Trophoblast cell (in vitro differentiated cells and primary cell): ENCODE measurements around the gene PLEKHA4.
"Not testable (repeated sequence)": the region's sequence is repeated elsewhere in the genome, so short reads cannot be mapped to it uniquely, and the experiment has no call there.

ENCODE experiments used
- DNase-seq, 2 donors: peaks; one replicate each; pipeline ENCODE4 v3.0.0-alpha.2; 2016
- H2AFZ ChIP-seq: 2 replicates; pipeline ENCODE4 v1.6.1; 2013; ENCODE audit warnings: low read length, moderate library complexity, mild to moderate bottlenecking; ENCODE audit not compliant: insufficient read depth, poor library complexity
- H2AK5ac ChIP-seq: 2 replicates; pipeline ENCODE4 v1.6.1; 2013; ENCODE audit warnings: mild to moderate bottlenecking, low read length
- H2BK120ac ChIP-seq: 2 replicates; pipeline ENCODE4 v1.6.1; 2013; ENCODE audit warnings: low read length, mild to moderate bottlenecking, moderate library complexity; ENCODE audit not compliant: insufficient read depth, poor library complexity
- H2BK12ac ChIP-seq: 2 replicates; pipeline ENCODE4 v1.6.1; 2013; ENCODE audit warnings: mild to moderate bottlenecking, low read length, moderate library complexity
- H2BK5ac ChIP-seq: 2 replicates; pipeline ENCODE4 v1.6.1; 2013; ENCODE audit warnings: low read length, low read depth, moderate library complexity, mild to moderate bottlenecking; ENCODE audit not compliant: poor library complexity
- H3K14ac ChIP-seq: 2 replicates; pipeline ENCODE4 v1.6.1; 2013; ENCODE audit warnings: mild to moderate bottlenecking, low read length
- H3K18ac ChIP-seq: 2 replicates; pipeline ENCODE4 v1.6.1; 2013; ENCODE audit warnings: mild to moderate bottlenecking, low read length
- H3K23ac ChIP-seq: 2 replicates; pipeline ENCODE4 v1.6.1; 2013; ENCODE audit warnings: low read length
- H3K27ac ChIP-seq: 2 replicates; pipeline ENCODE4 v1.5.1; 2013; ENCODE audit warnings: low read depth, mild to moderate bottlenecking, inconsistent platforms, low read length, moderate library complexity
- H3K27me3 ChIP-seq: 2 replicates; pipeline ENCODE4 v1.6.1; 2013; ENCODE audit warnings: inconsistent platforms, mild to moderate bottlenecking, low read length, moderate library complexity; ENCODE audit not compliant: insufficient read depth
- H3K36me3 ChIP-seq, 2 experiments: 1 replicate in 1 of 2; 2 replicates in 1 of 2; pipeline ENCODE4 v1.6.1; 2013; ENCODE audit warnings: low read length in 2 of 2, mild to moderate bottlenecking in 2 of 2, moderate library complexity in 1 of 2; ENCODE audit not compliant: insufficient read depth in 2 of 2, control insufficient read depth in 1 of 2
- H3K4ac ChIP-seq: 2 replicates; pipeline ENCODE4 v1.6.1; 2013; ENCODE audit warnings: low read depth, mild to moderate bottlenecking, low read length, moderate library complexity
- H3K4me1 ChIP-seq, 2 experiments: 1 replicate in 1 of 2; 2 replicates in 1 of 2; pipeline ENCODE4 v1.6.1; 2013; ENCODE audit warnings: low read length in 2 of 2, mild to moderate bottlenecking in 2 of 2, moderate library complexity in 1 of 2; ENCODE audit not compliant: insufficient read depth in 2 of 2, control insufficient read depth in 1 of 2
- H3K4me2 ChIP-seq: 2 replicates; pipeline ENCODE4 v1.6.1; 2013; ENCODE audit warnings: inconsistent platforms, mild to moderate bottlenecking, low read length, moderate library complexity
- H3K4me3 ChIP-seq: 2 replicates; pipeline ENCODE4 v1.5.1; 2013; ENCODE audit warnings: mild to moderate bottlenecking, low read depth, low read length, inconsistent platforms
- H3K79me1 ChIP-seq: one replicate; pipeline ENCODE4 v1.6.1; 2013; ENCODE audit warnings: low read length
- H3K79me2 ChIP-seq: 2 replicates; pipeline ENCODE4 v1.6.1; 2013; ENCODE audit warnings: low read length, mild to moderate bottlenecking; ENCODE audit not compliant: control insufficient read depth, insufficient read depth, poor library complexity
- H3K9ac ChIP-seq: 2 replicates; pipeline ENCODE4 v1.6.1; 2013; ENCODE audit warnings: mild to moderate bottlenecking, low read length
- H3K9me3 ChIP-seq: 2 replicates; pipeline ENCODE4 v1.6.1; 2013; ENCODE audit warnings: low read depth, mild to moderate bottlenecking, control low read depth, inconsistent platforms, low read length; ENCODE audit not compliant: insufficient read depth
- H4K12ac ChIP-seq: 2 replicates; pipeline ENCODE4 v1.6.1; 2013; ENCODE audit warnings: low read depth, mild to moderate bottlenecking, low read length, moderate library complexity
- H4K8ac ChIP-seq: 2 replicates; pipeline ENCODE4 v1.6.1; 2013; ENCODE audit warnings: low read depth, mild to moderate bottlenecking, low read length, moderate library complexity
- H4K91ac ChIP-seq: one replicate; pipeline ENCODE4 v1.6.1; 2013; ENCODE audit warnings: low read depth, mild to moderate bottlenecking, low read length, moderate library complexity
- WGBS: extraction: QIAGEN DNeasy Blood & Tissue Kit; methylation state at CpG from one replicate; pipeline ENCODE4 v1.1.7; 2013; ENCODE audit warnings: missing lambda C conversion rate; ENCODE audit not compliant: insufficient read length, insufficient coverage; ENCODE audit errors: extremely low coverage; 5-methylcytosine and 5-hydroxymethylcytosine counted together

Gene PLEKHA4

DNA sequence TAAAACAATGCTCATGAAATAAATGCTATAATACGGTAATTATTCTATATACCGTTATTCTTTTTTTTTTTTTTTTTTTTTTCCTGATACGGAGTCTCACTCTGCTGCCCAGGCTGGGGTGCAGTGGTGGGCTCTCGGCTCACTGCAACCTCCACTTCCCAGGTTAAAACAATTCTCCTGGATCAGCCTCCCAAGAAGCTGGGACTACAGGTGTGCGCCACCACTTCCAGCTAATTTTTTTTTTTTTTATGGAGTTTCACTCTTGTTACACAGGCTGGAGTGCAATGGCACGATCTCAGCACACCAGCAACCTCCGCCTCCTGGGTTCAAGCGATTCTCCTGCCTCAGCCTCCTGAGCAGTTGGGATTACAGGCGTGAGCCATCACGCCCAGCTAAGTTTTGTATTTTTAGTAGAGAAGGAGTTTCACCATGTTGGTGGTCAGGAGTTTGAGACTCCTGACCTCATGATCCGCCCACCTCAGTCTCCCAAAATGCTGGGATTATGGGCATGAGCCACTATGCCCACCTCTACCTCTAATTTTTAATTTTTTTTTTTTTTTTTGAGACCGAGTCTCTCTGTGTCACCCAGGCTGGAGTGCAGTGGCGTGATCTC, 10.7 kb upstream of the PLEKHA4 start:
- no peak overlapping the region for H3K18ac ChIP-seq
- H3K9me3 ChIP-seq = no peaks in the 10 kb centered on the region
- H4K12ac ChIP-seq = no peak overlapping the region
- peaks cover 29 to 32% of the 10 kb centered on the region in 2 experiments for H3K36me3 ChIP-seq
- no peak overlapping the region for H2BK120ac ChIP-seq
- no peak overlapping the region for H3K14ac ChIP-seq
- H2AFZ ChIP-seq = no peak overlapping the region
- H2BK12ac ChIP-seq = no peak overlapping the region
- no CpG with 5 or more reads among the region's 13 CpGs for WGBS
- no peak overlapping the region for H3K4me3 ChIP-seq
- H3K27me3 ChIP-seq = no peaks in the 10 kb centered on the region
- H3K4ac ChIP-seq = no peak overlapping the region
- peaks cover 2% of the 10 kb centered on the region for H3K79me1 ChIP-seq
- no peak overlapping the region for H3K23ac ChIP-seq
- H4K91ac ChIP-seq = no peak overlapping the region
- H2BK5ac ChIP-seq = no peak overlapping the region
- no peak overlapping the region for H3K9ac ChIP-seq
- peaks cover 7% of the 10 kb centered on the region for H3K79me2 ChIP-seq
- H2AK5ac ChIP-seq = no peak overlapping the region
- peak in 1 of 2 donors; percentile 8 for DNase-seq
- no peak overlapping the region for H4K8ac ChIP-seq
- no peak overlapping the region for H3K27ac ChIP-seq
- H3K4me2 ChIP-seq = no peak overlapping the region
- peaks cover 13 to 16% of the 10 kb centered on the region in 2 experiments for H3K4me1 ChIP-seq

DNA sequence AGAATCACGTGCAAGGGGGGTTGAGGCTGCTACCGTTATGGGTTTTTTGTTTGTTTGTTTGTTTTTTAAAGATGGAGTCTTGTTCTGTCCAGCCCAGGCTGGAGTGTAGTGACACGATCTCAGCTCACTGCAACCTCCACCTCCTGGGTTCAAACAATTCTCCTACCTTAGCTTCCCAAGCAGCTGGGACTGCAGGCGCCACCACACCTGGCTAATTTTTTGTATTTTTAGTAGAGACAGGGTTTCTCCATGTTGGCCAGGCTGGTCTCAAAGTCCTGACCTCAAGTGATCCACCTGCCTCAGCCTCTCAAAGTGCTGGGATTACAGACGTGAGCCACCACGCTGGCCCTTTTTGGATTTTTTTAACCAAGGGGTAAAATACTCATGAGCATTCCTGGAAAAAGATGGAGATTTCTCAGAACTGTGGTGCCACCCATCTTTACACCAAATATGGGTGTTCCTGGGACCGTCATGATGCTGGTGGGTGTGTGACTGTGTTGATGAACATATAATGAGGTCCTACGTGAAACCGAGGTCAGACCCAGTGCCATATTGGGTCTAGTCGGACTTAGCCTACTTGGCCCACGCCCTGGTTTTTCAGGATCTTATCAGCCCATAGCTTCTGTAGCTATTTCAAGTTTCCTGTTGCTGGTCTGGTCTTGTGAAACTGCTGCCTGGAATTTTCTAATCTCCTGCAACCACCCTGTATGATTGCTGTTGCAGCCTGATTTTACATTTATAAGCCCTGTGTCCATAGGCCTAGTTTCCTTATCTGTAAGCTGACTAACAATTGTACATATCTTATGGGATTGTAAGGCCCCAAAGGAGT, 10.0 kb upstream of the PLEKHA4 start:
- H3K27ac ChIP-seq = no peak overlapping the region
- no peak overlapping the region for H2BK12ac ChIP-seq
- no CpG with 5 or more reads among the region's 11 CpGs for WGBS
- H3K4ac ChIP-seq = no peak overlapping the region
- no peak overlapping the region for H3K18ac ChIP-seq
- no peak overlapping the region for H3K4me3 ChIP-seq
- no peaks in the 10 kb centered on the region for H3K9me3 ChIP-seq
- no peak overlapping the region for H3K9ac ChIP-seq
- H4K91ac ChIP-seq = no peak overlapping the region
- peaks cover 13% of the 10 kb centered on the region for H3K79me2 ChIP-seq
- H3K27me3 ChIP-seq = no peaks in the 10 kb centered on the region
- peak; percentile 94 to 95 for DNase-seq
- H3K23ac ChIP-seq = no peak overlapping the region
- no peak overlapping the region for H3K14ac ChIP-seq
- no peak overlapping the region for H2BK120ac ChIP-seq
- H2AK5ac ChIP-seq = no peak overlapping the region
- H3K36me3 ChIP-seq = peaks cover 36 to 39% of the 10 kb centered on the region in 2 experiments
- no peak overlapping the region for H4K8ac ChIP-seq
- no peak overlapping the region for H2AFZ ChIP-seq
- H3K4me2 ChIP-seq = no peak overlapping the region
- H2BK5ac ChIP-seq = no peak overlapping the region
- H3K4me1 ChIP-seq = peaks cover 20 to 23% of the 10 kb centered on the region in 2 experiments
- peaks cover 5% of the 10 kb centered on the region for H3K79me1 ChIP-seq
- H4K12ac ChIP-seq = no peak overlapping the region

GRCh38 chr19:48877855-48878195, 9.4 kb upstream of the PLEKHA4 start:
- Histone ChIP-seq H2AFZ (no peak overlapping the region), H3K27me3 (no peaks in the 10 kb centered on the region), H3K9ac (no peak overlapping the region), H2AK5ac (no peak overlapping the region), H4K12ac (no peak overlapping the region), H3K36me3 (peaks cover 40 to 42% of the 10 kb centered on the region in 2 experiments), H2BK12ac (no peak overlapping the region), H3K4me3 (no peak overlapping the region), H4K8ac (no peak overlapping the region), H3K79me1 (peaks cover 9% of the 10 kb centered on the region), H2BK5ac (no peak overlapping the region), H3K4me2 (no peak overlapping the region), H3K9me3 (no peaks in the 10 kb centered on the region), H4K91ac (no peak overlapping the region), H3K27ac (peak overlapping the region; percentile 18), H3K18ac (no peak overlapping the region), H3K14ac (no peak overlapping the region), H2BK120ac (no peak overlapping the region), H3K23ac (no peak overlapping the region), H3K4ac (no peak overlapping the region), H3K4me1 (peaks cover 23 to 26% of the 10 kb centered on the region in 2 experiments), H3K79me2 (peaks cover 17% of the 10 kb centered on the region)
- no CpG with 5 or more reads among the region's 6 CpGs for WGBS
- peak in 1 of 2 donors; percentile 77 for DNase-seq

GRCh38 chr19:48876043-48876981, 7.9 kb upstream of the PLEKHA4 start:
- H3K9me3 ChIP-seq = not testable (repeated sequence)
- WGBS = no CpG with 5 or more reads among the region's 30 CpGs

More at GRCh38 chr19:48876043-48876981, 7.9 kb upstream of the PLEKHA4 start:
- not testable (repeated sequence) for H4K91ac ChIP-seq, H3K4ac ChIP-seq, H4K12ac ChIP-seq, H3K14ac ChIP-seq, H3K4me2 ChIP-seq, H2BK12ac ChIP-seq, H3K27me3 ChIP-seq, H2AK5ac ChIP-seq, H3K9ac ChIP-seq, H3K4me3 ChIP-seq, H3K18ac ChIP-seq, H3K23ac ChIP-seq, H2AFZ ChIP-seq, H2BK120ac ChIP-seq, H4K8ac ChIP-seq, H2BK5ac ChIP-seq, H3K27ac ChIP-seq
- DNase-seq = peak in 1 of 2 donors; percentile 58
- H3K79me2 ChIP-seq = peaks cover 22% of the 10 kb centered on the region
- peaks cover 23 to 26% of the 10 kb centered on the region in 2 experiments for H3K4me1 ChIP-seq
- H3K79me1 ChIP-seq = peaks cover 16% of the 10 kb centered on the region
- H3K36me3 ChIP-seq = peaks cover 40 to 42% of the 10 kb centered on the region in 2 experiments
